ENCODE results near the gene NGDN. TPM values are rescaled to one million over a fixed set of nuclear protein-coding genes. Genes with fewer than 3 reads are reported as not detected.

The NGDN gene
- total RNA-seq, 1 donor from 2014 or later, result 41.3 TPM

GRCh38 chr14:23513818-23514643, 44.5 kb downstream of the NGDN start:
- no peak for TF ChIP-seq CTCF (conservative IDR thresholded peaks at IDR 0.05; ENCODE audit: low read depth, low read length)
- no peak for DNase-seq (ENCODE audit: low read depth)
- no peak overlapping the region for H3K4me3 ChIP-seq (ENCODE audit: low read depth, low read length)

- TF ChIP-seq CTCF (conservative IDR thresholded peaks at IDR 0.05; ENCODE audit: low read depth, low read length), result no peak
- DNase-seq (ENCODE audit: low read depth), result no peak
Observed at GRCh38 chr14:23514644-23514957, 45.1 kb downstream of the NGDN start.

GRCh38 chr14:23517650-23518326, 48.3 kb downstream of the NGDN start:
- TF ChIP-seq CTCF (conservative IDR thresholded peaks at IDR 0.05; ENCODE audit: low read depth, low read length), result no peak
- no peak overlapping the region for H3K4me3 ChIP-seq (ENCODE audit: low read depth, low read length)
- DNase-seq (ENCODE audit: low read depth), result no peak

More at GRCh38 chr14:23514644-23514957, 45.1 kb downstream of the NGDN start:
- H3K4me3 ChIP-seq (ENCODE audit: low read depth, low read length), result no peak overlapping the region

- H3K4me3 ChIP-seq (ENCODE audit: low read depth, low read length), result no peak overlapping the region
- no peak for TF ChIP-seq CTCF (conservative IDR thresholded peaks at IDR 0.05; ENCODE audit: low read depth, low read length)
- DNase-seq (ENCODE audit: low read depth), result no peak
Observed at GRCh38 chr14:23518709-23519108, 49.2 kb downstream of the NGDN start.

GRCh38 chr14:23520899-23521533, 51.5 kb downstream of the NGDN start:
- H3K4me3 ChIP-seq (ENCODE audit: low read depth, low read length), result no peak overlapping the region
- no peak for DNase-seq (ENCODE audit: low read depth)
- TF ChIP-seq CTCF (conservative IDR thresholded peaks at IDR 0.05; ENCODE audit: low read depth, low read length), result no peak

- no peak for TF ChIP-seq CTCF (conservative IDR thresholded peaks at IDR 0.05; ENCODE audit: low read depth, low read length)
- no peak overlapping the region for H3K4me3 ChIP-seq (ENCODE audit: low read depth, low read length)
- DNase-seq (ENCODE audit: low read depth), result no peak
Observed at GRCh38 chr14:23521785-23522640, 52.5 kb downstream of the NGDN start.

Data from epithelial cell of proximal tubule (primary cell).